Effector CD4-positive, alpha-beta T cell (primary cell): ENCODE measurements around the gene SELENOW.

Source experiments
- DNase-seq: peaks from one replicate; pipeline ENCODE4 v3.0.0-alpha.2; 2020

SELENOW gene

DNA sequence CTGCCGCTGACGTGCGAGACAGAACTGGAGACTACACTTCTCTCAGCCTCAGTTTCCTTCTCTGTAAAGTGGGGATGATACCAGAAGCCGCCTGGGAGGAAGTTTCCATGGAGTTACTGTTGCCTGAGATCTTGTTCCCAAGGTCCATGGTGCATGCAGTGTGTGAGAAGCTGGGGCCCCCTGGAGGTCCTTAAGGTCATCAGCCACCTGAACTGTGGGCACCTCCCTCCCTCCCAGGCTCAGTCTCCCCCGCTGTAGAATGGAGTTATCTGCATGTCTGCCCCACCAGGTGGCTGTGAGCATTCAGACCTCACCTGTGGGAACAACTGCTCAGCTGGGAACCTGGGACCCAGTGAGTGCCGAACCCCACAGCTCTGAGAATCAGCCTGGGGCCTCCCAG lies 45.9 kb downstream of the SELENOW start:
- DNase-seq = no peak

DNA sequence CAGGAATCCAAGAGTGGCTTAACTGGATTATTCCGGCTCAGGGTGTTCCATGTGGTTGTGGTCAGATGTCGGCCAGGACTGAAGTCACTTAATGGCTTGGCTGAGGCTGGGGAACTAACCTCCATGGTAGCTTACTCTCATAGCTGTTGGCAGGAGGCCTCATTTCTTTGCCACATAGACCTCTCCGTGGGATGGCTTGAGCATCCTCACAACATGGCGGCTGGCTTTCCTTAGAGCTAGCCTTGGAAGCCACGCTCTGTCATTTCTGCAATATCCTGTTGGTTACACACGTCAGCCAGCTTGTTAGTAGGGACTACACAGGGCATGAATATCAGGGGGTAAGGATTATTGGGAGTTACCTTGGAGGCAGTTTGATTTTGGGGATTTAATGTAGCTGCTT lies 48.3 kb downstream of the SELENOW start:
- no peak for DNase-seq

DNA sequence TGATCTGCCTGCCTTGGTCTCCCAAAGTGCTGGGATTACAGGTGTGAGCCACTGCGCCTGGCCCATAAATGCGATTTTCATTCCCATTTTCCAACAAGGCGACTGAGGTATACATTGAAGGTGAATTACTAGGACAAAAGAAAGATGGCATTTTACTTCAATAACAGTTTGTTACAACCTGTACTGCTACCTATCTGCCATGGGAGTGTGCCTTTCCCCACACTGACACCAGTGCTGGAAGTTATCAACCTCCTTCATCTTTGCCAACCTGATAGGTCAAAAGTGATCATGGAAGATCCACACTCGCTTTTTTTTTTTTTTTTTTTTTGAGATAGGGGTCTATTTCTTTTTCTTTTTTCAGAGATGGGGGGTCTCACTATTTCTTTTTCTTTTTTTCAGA lies 54.2 kb downstream of the SELENOW start:
- DNase-seq = no peak
